ENCODE data around the gene ARHGEF19. TPM values are rescaled to one million over a fixed set of nuclear protein-coding genes. Genes with fewer than 3 reads are reported as not detected.

ARHGEF19 gene
- total RNA-seq, 1 experiment from 2014 or later, result 21.1 TPM

- Histone ChIP-seq H3K14ac (ENCODE audit: insufficient read depth, low read length) (no peak overlapping the region), H3K79me1 (ENCODE audit: insufficient read depth, low read depth, low read length, poor library complexity, severe bottlenecking) (no peaks in the 10 kb centered on the region), H3K23ac (ENCODE audit: insufficient read length, low read depth, low read length) (no peak overlapping the region), H3K4me2 (ENCODE audit: insufficient read depth, insufficient read length, low read length) (no peak overlapping the region), H2BK120ac (ENCODE audit: low read depth, low read length, poor library complexity, severe bottlenecking) (no peak overlapping the region), H3K9ac (ENCODE audit: extremely low read depth, insufficient read length, low read length) (no peak overlapping the region), H3T11ph (ENCODE audit: low read length) (no peak overlapping the region), H3K79me2 (ENCODE audit: insufficient read depth, low read length) (no peaks in the 10 kb centered on the region), H3K9me3 (ENCODE audit: control insufficient read depth, low read depth, low read length) (no peaks in the 10 kb centered on the region), H2BK20ac (ENCODE audit: low read depth, low read length, poor library complexity, severe bottlenecking) (no peak overlapping the region), H2BK15ac (ENCODE audit: low read depth, low read length) (no peak overlapping the region), H4K8ac (replicated peaks; ENCODE audit: insufficient read length, low read depth, low read length) (no peak overlapping the region), H3K4ac (ENCODE audit: low read depth, low read length) (no peak overlapping the region), H2AFZ (ENCODE audit: low read length) (no peak overlapping the region), H2AK5ac (ENCODE audit: insufficient read length, low read length) (no peak overlapping the region), H3K23me2 (ENCODE audit: insufficient read length, low read depth, low read length, poor library complexity, severe bottlenecking) (no peaks in the 10 kb centered on the region), H4K20me1 (ENCODE audit: control insufficient read depth, insufficient read depth, insufficient read length) (no peaks in the 10 kb centered on the region), H3K4me1 (ENCODE audit: insufficient read depth, low read length) (no peaks in the 10 kb centered on the region), H3K56ac (ENCODE audit: insufficient read length, low read depth, low read length) (no peak overlapping the region), H2BK12ac (ENCODE audit: insufficient read length, low read depth, low read length) (no peak overlapping the region), H4K91ac (ENCODE audit: insufficient read length, low read depth, low read length) (no peak overlapping the region), H3K18ac (ENCODE audit: insufficient read length, low read depth, low read length) (no peak overlapping the region), H2BK5ac (ENCODE audit: insufficient read length, low read length) (no peak overlapping the region), H3K27ac (ENCODE audit: insufficient read length, low read depth, low read length) (no peak overlapping the region), H4K5ac (ENCODE audit: insufficient read length, low read depth, low read length) (no peak overlapping the region), H3K27me3 (ENCODE audit: insufficient read depth, low read length) (no peaks in the 10 kb centered on the region)
- H3K4me3 Mint-ChIP-seq, result no peak overlapping the region
- H3K27me3 Mint-ChIP-seq (ENCODE audit: low read depth), result peaks cover 12% of the 10 kb centered on the region
- DNase-seq, result no peak
- H3K27ac Mint-ChIP-seq, result no peak overlapping the region
- WGBS (ENCODE audit: extremely low coverage, insufficient read length, low lambda C conversion rate), result no CpG with 5 or more reads among the region's 9 CpGs
- H3K4me1 Mint-ChIP-seq, result 0 out of 4 replicates have a peak, but pooled peaks cover 0 to 2% of the 10 kb centered on the region in 2 experiments
- no peaks in the 10 kb centered on the region for H3K9me3 Mint-ChIP-seq
- TF ChIP-seq CTCF (conservative IDR thresholded peaks at IDR 0.05), result no peak
- H3K36me3 Mint-ChIP-seq (ENCODE audit: insufficient read depth in 1 of 3, low read depth in 3 of 3), result no peaks in the 10 kb centered on the region
Observed at GRCh38 chr1:16189921-16190621, 22.4 kb downstream of the ARHGEF19 start.
